OCI-LY7 (cell line): ENCODE measurements around the gene NOTCH4. TPM values are rescaled to one million over a fixed set of nuclear protein-coding genes. Genes with fewer than 3 reads are reported as not detected.

ENCODE experiments used
- BruUV-seq: library from RNA; stranded (reverse); fragments of 400-500 nt; replicated peaks from 2 replicates; lab custom pipeline; 2021; lab: Mats Ljungman, UMichigan
- CTCF ChIA-PET: fragments of 300-600 bp; sonication (Branson Sonifier 250); formaldehyde crosslinking; loops from one replicate; lab custom pipeline; 2022; ENCODE audit warnings: antibody characterized with exemption; ENCODE audit not compliant: unreplicated experiment; lab: Charles Lee
- POLR2A ChIA-PET: fragments of 300-600 bp; sonication (Branson Sonifier 250); formaldehyde crosslinking; loops from one replicate; lab custom pipeline; 2022; ENCODE audit warnings: antibody characterized with exemption; lab: Charles Lee
- DNase-seq: peaks from one replicate; pipeline ENCODE4 v3.0.0-alpha.2; 2015; ENCODE audit warnings: low spot score
- H2AFZ ChIP-seq: fragments of 200-600 bp; sonication (generic), shearing (Covaris generic); 2 replicates; pipeline ENCODE4 v1.6.1; 2014; ENCODE audit warnings: mild to moderate bottlenecking, antibody characterized with exemption, low read length, moderate library complexity
- H3K27ac ChIP-seq: fragments of 200-600 bp; sonication (generic); 2 replicates; pipeline ENCODE4 v1.5.1; 2014; ENCODE audit warnings: mixed run types, low read depth, mild to moderate bottlenecking, moderate library complexity, low read length, inconsistent platforms; ENCODE audit not compliant: poor library complexity, severe bottlenecking
- H3K36me3 ChIP-seq: fragments of 200-600 bp; sonication (generic); 2 replicates; pipeline ENCODE4 v1.6.1; 2014; ENCODE audit warnings: mild to moderate bottlenecking, antibody characterized with exemption, low read length, moderate library complexity, mixed read lengths; ENCODE audit not compliant: insufficient read depth
- H3K4me1 ChIP-seq: fragments of 200-600 bp; sonication (generic); 2 replicates; pipeline ENCODE4 v1.5.1; 2014; ENCODE audit warnings: mild to moderate bottlenecking, low read length; ENCODE audit not compliant: insufficient read depth, poor library complexity, severe bottlenecking
- H3K4me2 ChIP-seq: fragments of 200-600 bp; sonication (generic); 2 replicates; pipeline ENCODE4 v1.6.1; 2014; ENCODE audit warnings: mild to moderate bottlenecking, low read length
- H3K4me3 ChIP-seq: fragments of 200-600 bp; sonication (generic); 2 replicates; pipeline ENCODE4 v1.5.1; 2014; ENCODE audit warnings: mild to moderate bottlenecking, low read depth, low read length; ENCODE audit not compliant: poor library complexity, severe bottlenecking
- H3K79me2 ChIP-seq: fragments of 200-600 bp; sonication (generic); 2 replicates; pipeline ENCODE4 v1.6.1; 2016; ENCODE audit warnings: low read depth, mild to moderate bottlenecking, low read length, moderate library complexity, mixed read lengths; ENCODE audit not compliant: insufficient read depth
- H3K9me2 ChIP-seq: fragments of 200-600 bp; sonication (generic); 2 replicates; pipeline ENCODE4 v1.6.1; 2016; ENCODE audit warnings: mild to moderate bottlenecking, low read length, mixed read lengths; ENCODE audit not compliant: insufficient read depth
- H3K9me3 ChIP-seq: fragments of 200-600 bp; sonication (generic); 2 replicates; pipeline ENCODE4 v1.6.1; 2014; ENCODE audit warnings: mild to moderate bottlenecking, mixed run types, low read length, mixed read lengths
- H4K20me1 ChIP-seq: fragments of 200-600 bp; sonication (generic); 2 replicates; pipeline ENCODE4 v1.6.1; 2014; ENCODE audit warnings: mild to moderate bottlenecking, antibody characterized with exemption, low read length, moderate library complexity, mixed read lengths; ENCODE audit not compliant: insufficient read depth
- EZH2phosphoT487 ChIP-seq: fragments of 200-600 bp; sonication (generic); IDR thresholded peaks from 2 replicates; pipeline ENCODE4 v1.6.1; 2018; ENCODE audit warnings: low read depth, borderline replicate concordance, mild to moderate bottlenecking, mixed run types, antibody characterized with exemption, low read length, moderate library complexity, mixed read lengths
- intact Hi-C: fragments of 100-400 bp; cut with micrococcal nuclease; formaldehyde crosslinking; loops from one replicate; pipeline ENCODE4 v1.10.0; 2022; ENCODE audit not compliant: unreplicated experiment
- total RNA-seq, 2 experiments: library from RNA; depleted of rRNA in 1 of 2; stranded (reverse); fragments of >200 nt in 1 of 2; shearing (Covaris generic) in 1 of 2; gene quantifications; 2 replicates each; pipeline ENCODE4 v1.2.3, GENCODE V29; 2014 to 2022
- TF ChIP-seq, protein P1 (sequence below): fragments of 200-600 bp; sonication (generic); conservative IDR thresholded peaks from 2 replicates; pipeline ENCODE4 v1.5.1; 2014; ENCODE audit warnings: mild to moderate bottlenecking, antibody characterized with exemption, low read length, moderate library complexity, mixed read lengths

Gene NOTCH4
- total RNA-seq, 2 experiments from 2014 or later: 1.4 to 2.4 TPM

DNA sequence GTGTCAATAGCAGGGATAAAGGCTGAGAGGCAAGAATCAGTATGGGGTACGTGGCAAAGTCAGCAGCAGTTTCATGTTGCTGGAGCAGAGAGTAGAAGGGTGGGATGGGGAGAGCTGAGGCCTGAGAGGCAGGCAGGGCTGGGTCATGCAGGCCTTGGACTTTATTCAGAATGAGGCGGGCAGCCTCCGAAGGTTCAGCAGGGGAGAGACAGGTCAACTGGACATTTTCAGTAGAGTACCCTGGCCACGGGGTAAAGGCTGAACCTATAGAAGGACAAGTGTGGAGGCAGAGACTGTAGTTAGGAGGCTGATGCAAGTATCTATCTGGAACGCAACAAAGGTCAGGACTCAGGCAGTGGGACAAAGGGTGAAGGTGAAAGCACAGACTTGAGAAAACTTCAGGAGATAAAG lies 13.7 kb downstream of the NOTCH4 start:
- BruUV-seq: no TSS peak
- no peak overlapping the region for H2AFZ ChIP-seq
- H3K36me3 ChIP-seq: no peaks in the 10 kb centered on the region
- DNase-seq: no peak
- no peak overlapping the region for H3K4me2 ChIP-seq
- TF ChIP-seq EZH2phosphoT487: no peak
- TF ChIP-seq, protein P1, sequence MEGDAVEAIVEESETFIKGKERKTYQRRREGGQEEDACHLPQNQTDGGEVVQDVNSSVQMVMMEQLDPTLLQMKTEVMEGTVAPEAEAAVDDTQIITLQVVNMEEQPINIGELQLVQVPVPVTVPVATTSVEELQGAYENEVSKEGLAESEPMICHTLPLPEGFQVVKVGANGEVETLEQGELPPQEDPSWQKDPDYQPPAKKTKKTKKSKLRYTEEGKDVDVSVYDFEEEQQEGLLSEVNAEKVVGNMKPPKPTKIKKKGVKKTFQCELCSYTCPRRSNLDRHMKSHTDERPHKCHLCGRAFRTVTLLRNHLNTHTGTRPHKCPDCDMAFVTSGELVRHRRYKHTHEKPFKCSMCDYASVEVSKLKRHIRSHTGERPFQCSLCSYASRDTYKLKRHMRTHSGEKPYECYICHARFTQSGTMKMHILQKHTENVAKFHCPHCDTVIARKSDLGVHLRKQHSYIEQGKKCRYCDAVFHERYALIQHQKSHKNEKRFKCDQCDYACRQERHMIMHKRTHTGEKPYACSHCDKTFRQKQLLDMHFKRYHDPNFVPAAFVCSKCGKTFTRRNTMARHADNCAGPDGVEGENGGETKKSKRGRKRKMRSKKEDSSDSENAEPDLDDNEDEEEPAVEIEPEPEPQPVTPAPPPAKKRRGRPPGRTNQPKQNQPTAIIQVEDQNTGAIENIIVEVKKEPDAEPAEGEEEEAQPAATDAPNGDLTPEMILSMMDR: no peak
- no peaks in the 10 kb centered on the region for H3K79me2 ChIP-seq
- no peaks in the 10 kb centered on the region; the same call in 1 of the 2 replicates for H3K9me3 ChIP-seq
- ChIA-PET CTCF (no interaction called here), POLR2A (no interaction called here)
- no peaks in the 10 kb centered on the region for H3K4me1 ChIP-seq
- intact Hi-C loops: no loop called here
- H4K20me1 ChIP-seq: no peaks in the 10 kb centered on the region
- no peak overlapping the region for H3K4me3 ChIP-seq
- H3K27ac ChIP-seq: no peak overlapping the region
- H3K9me2 ChIP-seq: no peaks in the 10 kb centered on the region

DNA sequence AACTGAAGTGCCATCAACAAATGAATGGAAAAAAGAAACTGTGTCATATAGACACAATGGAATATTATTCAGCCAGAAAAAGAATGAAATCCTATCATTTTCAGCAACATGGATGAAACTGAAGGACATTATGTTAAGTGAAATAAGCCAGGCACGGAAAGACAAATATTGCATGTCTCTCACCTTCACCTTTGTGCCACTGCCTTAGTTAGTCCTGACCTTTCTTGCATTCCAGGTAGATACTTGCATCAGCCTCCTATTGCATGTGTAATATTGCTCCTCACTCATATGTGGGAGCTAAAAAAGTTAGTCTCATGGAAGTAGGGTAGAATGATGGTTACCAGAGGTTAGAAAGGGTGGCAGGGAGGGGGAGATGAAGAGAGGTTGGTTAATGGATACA lies 14.9 kb downstream of the NOTCH4 start:
- no peaks in the 10 kb centered on the region; the same call in 1 of the 2 replicates for H3K9me3 ChIP-seq
- no peak overlapping the region for H3K4me3 ChIP-seq
- intact Hi-C loops: no loop called here
- no peaks in the 10 kb centered on the region for H3K36me3 ChIP-seq
- no peaks in the 10 kb centered on the region for H3K9me2 ChIP-seq
- H3K27ac ChIP-seq: no peak overlapping the region
- no peak overlapping the region for H3K4me2 ChIP-seq
- no peaks in the 10 kb centered on the region for H3K4me1 ChIP-seq
- H2AFZ ChIP-seq: no peak overlapping the region
- DNase-seq: no peak
- ChIA-PET POLR2A (interaction anchor here (0.7 kb wide), 1 partner anchor 1971 kb away, joined by 3 read pairs; no protein-coding TSS in a partner anchor), CTCF (no interaction called here)
- no peaks in the 10 kb centered on the region for H4K20me1 ChIP-seq
- no TSS peak for BruUV-seq
- H3K79me2 ChIP-seq: no peaks in the 10 kb centered on the region
- TF ChIP-seq EZH2phosphoT487: no peak
- TF ChIP-seq, protein P1: no peak

DNA sequence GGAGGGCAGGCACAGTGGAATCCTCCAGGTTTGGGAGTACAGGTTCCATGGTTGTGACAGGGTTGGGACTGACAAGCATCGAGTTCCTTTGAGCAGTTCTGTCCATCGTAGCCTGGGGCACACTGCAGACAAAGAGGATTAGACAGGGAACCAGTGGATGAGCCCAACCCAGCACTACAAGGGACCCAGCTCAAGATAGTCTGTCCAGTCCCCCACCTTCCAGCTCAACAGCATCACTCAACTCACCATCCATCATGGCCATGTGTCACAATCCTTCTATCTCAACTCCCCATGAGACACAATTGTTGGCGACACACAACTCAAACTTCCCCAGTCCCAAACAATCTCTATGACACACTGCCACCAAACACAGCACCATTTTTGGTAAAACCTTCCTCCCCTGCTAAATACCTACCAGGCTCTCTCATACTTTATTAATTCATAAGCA lies 19.6 kb downstream of the NOTCH4 start:
- no peak overlapping the region for H3K4me3 ChIP-seq
- POLR2A ChIA-PET: interaction anchor here (1.8 kb wide), 1 partner anchor 10 kb away, joined by 4 read pairs; no protein-coding TSS in a partner anchor
- no TSS peak for BruUV-seq

More for the DNA sequence above, 19.6 kb downstream of the NOTCH4 start:
- H3K79me2 ChIP-seq: no peaks in the 10 kb centered on the region
- H3K9me3 ChIP-seq: no peaks in the 10 kb centered on the region; the same call in 1 of the 2 replicates
- H3K9me2 ChIP-seq: no peaks in the 10 kb centered on the region
- no peak overlapping the region for H2AFZ ChIP-seq
- no peak overlapping the region for H3K4me2 ChIP-seq
- no peaks in the 10 kb centered on the region for H3K36me3 ChIP-seq
- H3K4me1 ChIP-seq: no peaks in the 10 kb centered on the region
- DNase-seq: no peak
- intact Hi-C loops: no loop called here
- no peaks in the 10 kb centered on the region for H4K20me1 ChIP-seq
- CTCF ChIA-PET: no interaction called here
- TF ChIP-seq, protein P1: no peak
- no peak for TF ChIP-seq EZH2phosphoT487
- no peak overlapping the region for H3K27ac ChIP-seq
